Transverse colon (tissue), 4 donors: ENCODE data around the gene ZNF10. TPM values are rescaled to one million over a fixed set of nuclear protein-coding genes. Genes with fewer than 3 reads are reported as not detected.

Experiments used
- DNase-seq: peaks from one replicate; pipeline ENCODE4 v3.0.0-alpha.2; 2019
- H3K27ac ChIP-seq, 4 donors: fragments of 200-600 bp; sonication (generic); 2 replicates each; pipeline ENCODE4 v1.5.1; 2016 to 2018; ENCODE audit warnings: inconsistent platforms in 4 of 4
- H3K27me3 ChIP-seq: fragments of 200-600 bp; sonication (generic); 2 replicates; pipeline ENCODE4 v1.5.1; 2017; ENCODE audit warnings: inconsistent platforms
- H3K36me3 ChIP-seq, 4 donors: fragments of 200-600 bp; sonication (generic); 2 replicates each; pipeline ENCODE4 v1.5.1; 2017 to 2019; ENCODE audit warnings: inconsistent platforms in 4 of 4
- H3K4me1 ChIP-seq, 4 donors: fragments of 200-600 bp; sonication (generic); 2 replicates each; pipeline ENCODE4 v1.5.1; 2017 to 2020; ENCODE audit warnings: inconsistent platforms in 4 of 4
- H3K4me3 ChIP-seq, 4 donors: fragments of 200-600 bp; sonication (generic); 1 replicate in 1 of 4; 2 replicates in 3 of 4; pipeline versions ENCODE4 v1.5.1 to v1.6.1; 2017 to 2019; ENCODE audit warnings: inconsistent platforms in 4 of 4
- H3K9me3 ChIP-seq, 2 donors: fragments of 200-600 bp; sonication (generic); 2 replicates each; pipeline ENCODE4 v1.5.1; 2017 to 2019; ENCODE audit warnings: inconsistent platforms in 2 of 2
- CTCF ChIP-seq, 5 experiments: fragments of 200-600 bp in 3 of 5; fragments of 450-650 bp in 2 of 5; sonication (generic) in 3 of 5; IDR thresholded peaks; 1 replicate in 2 of 5; 2 replicates in 3 of 5; pipeline ENCODE4 v1.5.1; 2016 to 2017; ENCODE audit warnings: antibody characterized with exemption in 5 of 5, inconsistent platforms in 3 of 5, mild to moderate bottlenecking in 2 of 5, moderate library complexity in 1 of 5
- EP300 ChIP-seq: sonication (generic); formaldehyde crosslinking; IDR thresholded peaks from one replicate; pipeline ENCODE4 v1.6.1; 2017; ENCODE audit warnings: antibody characterized with exemption, low read depth
- POLR2A ChIP-seq: fragments of 450-650 bp; IDR thresholded peaks from one replicate; pipeline ENCODE4 v1.6.1; 2016; ENCODE audit warnings: antibody characterized with exemption, mild to moderate bottlenecking, moderate library complexity
- POLR2AphosphoS5 ChIP-seq, 3 donors: sonication (generic); formaldehyde crosslinking; IDR thresholded peaks; one replicate each; pipeline ENCODE4 v1.6.1; 2016; ENCODE audit warnings: antibody characterized with exemption in 3 of 3
- WGBS, 2 donors: methylation state at CpG; one replicate each; pipeline ENCODE4 v1.1.5; 2018; ENCODE audit warnings: low coverage in 1 of 2; 5-methylcytosine and 5-hydroxymethylcytosine counted together
- in situ Hi-C, 4 donors: fragments of 200-750 bp; cut with MboI; loops; one replicate each; pipeline versions ENCODE4 v1.15.0 to v1.15.1; 2017; ENCODE audit warnings: low sequenced_read_pairs in 3 of 4, low pct_ligation_motif_present in 1 of 4, low pct_unique_long_range_greater_than_20kb in 1 of 4
- intact Hi-C: fragments of 100-400 bp; cut with DNase I; formaldehyde crosslinking; loops from one replicate; pipeline ENCODE4 v1.15.1; 2023; ENCODE audit warnings: low total_unique reads
- total RNA-seq, 4 donors: library from RNA; depleted of rRNA; stranded (reverse); fragments of >200 nt; gene quantifications; one replicate each; pipeline ENCODE4 v1.1.0, GENCODE V29; 2016

ZNF10 gene
- total RNA-seq, 4 donors from 2014 or later = 2.6 to 13.7 (median 10.7) TPM

- intact Hi-C loops (no loop called here), in situ Hi-C loops (no loop called here)
- Histone ChIP-seq H3K9me3 (peaks cover 100% of the 10 kb centered on the region in 2 donors), H3K4me3 (no peak overlapping the region), H3K27ac (no peak overlapping the region), H3K4me1 (no peaks in the 10 kb centered on the region), H3K27me3 (no peaks in the 10 kb centered on the region), H3K36me3 (peaks cover 5 to 68% (median 39%) of the 10 kb centered on the region in 4 donors)
- 85 to 98% methylated on average over 5 of the region's 5 CpGs for whole genome bisulfite sequencing, 2 donors
- TF ChIP-seq POLR2AphosphoS5 (IDR thresholded peaks at IDR 0.05) = no peak
- no peak for TF ChIP-seq CTCF (IDR thresholded peaks at IDR 0.05)
- no peak for TF ChIP-seq EP300
- no peak for TF ChIP-seq POLR2A
- no peak for DNase-seq
Measured at GRCh38 chr12:133106253-133106652, 24.2 kb upstream of the ZNF10 start.

- DNase-seq = no peak
- H3K27ac ChIP-seq = no peak overlapping the region
- peaks cover 3 to 59% (median 35%) of the 10 kb centered on the region in 4 donors for H3K36me3 ChIP-seq
- TF ChIP-seq EP300 (no peak), CTCF (IDR thresholded peaks at IDR 0.05) (no peak), POLR2A (no peak), POLR2AphosphoS5 (IDR thresholded peaks at IDR 0.05) (no peak)
- H3K4me3 ChIP-seq = no peak overlapping the region
- intact Hi-C loops = no loop called here
- 83 to 96% methylated on average over 1 of the region's 1 CpG for WGBS, 2 donors
- in situ Hi-C loops = no loop called here
- H3K4me1 ChIP-seq = no peaks in the 10 kb centered on the region
- peaks cover 100% of the 10 kb centered on the region in 2 donors for H3K9me3 ChIP-seq
- no peaks in the 10 kb centered on the region for H3K27me3 ChIP-seq
Measured at GRCh38 chr12:133107121-133107520, 23.3 kb upstream of the ZNF10 start.

- peaks cover 2 to 49% (median 30%) of the 10 kb centered on the region in 4 donors for H3K36me3 ChIP-seq
- no peaks in the 10 kb centered on the region for H3K4me1 ChIP-seq
- no peak overlapping the region for H3K27ac ChIP-seq
- no peak overlapping the region for H3K4me3 ChIP-seq
- in situ Hi-C loops = no loop called here
- intact Hi-C loops = no loop called here
- TF ChIP-seq POLR2AphosphoS5 (IDR thresholded peaks at IDR 0.05) (no peak), CTCF (IDR thresholded peaks at IDR 0.05) (no peak), EP300 (no peak), POLR2A (no peak)
- no peak for DNase-seq
- peaks cover 98 to 100% of the 10 kb centered on the region in 2 donors for H3K9me3 ChIP-seq
- H3K27me3 ChIP-seq = no peaks in the 10 kb centered on the region
- 95% methylated on average over 2 of the region's 2 CpGs; no CpG with 5 or more reads in 1 of the 2 donors for WGBS, 2 donors
Measured at GRCh38 chr12:133108150-133108549, 22.3 kb upstream of the ZNF10 start.

GRCh38 chr12:133120385-133121191 lies 9.8 kb upstream of the ZNF10 start:
- Histone ChIP-seq H3K36me3 (peaks cover 0 to 82% (median 37%) of the 10 kb centered on the region in 4 donors), H3K27me3 (no peaks in the 10 kb centered on the region), H3K4me1 (no peaks in the 10 kb centered on the region), H3K27ac (no peak overlapping the region), H3K4me3 (no peak overlapping the region), H3K9me3 (peaks cover 93 to 100% of the 10 kb centered on the region in 2 donors)
- TF ChIP-seq POLR2AphosphoS5 (IDR thresholded peaks at IDR 0.05) (no peak), EP300 (no peak), CTCF (IDR thresholded peaks at IDR 0.05) (no peak), POLR2A (no peak)
- WGBS, 2 donors = 89 to 97% methylated on average over 3 of the region's 3 CpGs
- no peak for DNase-seq
- in situ Hi-C loops (no loop called here), intact Hi-C loops (no loop called here)
